GM12875 (cell line): ENCODE results near the gene TOMM20.

Source experiments
- H3K4me3 ChIP-seq: one replicate; pipeline ENCODE4 v1.5.1; 2011; ENCODE audit warnings: low read depth, low read length, control low read depth
- CTCF ChIP-seq: IDR thresholded peaks from 2 replicates; pipeline ENCODE4 v1.5.1; 2011; ENCODE audit warnings: low read depth, mild to moderate bottlenecking, control low read depth, inconsistent platforms, low read length, moderate library complexity, borderline replicate concordance; ENCODE audit not compliant: insufficient read depth

The TOMM20 gene

GRCh38 chr1:235077163-235077540, 51.5 kb downstream of the TOMM20 start:
- no peak for TF ChIP-seq CTCF
- H3K4me3 ChIP-seq = peak overlapping the region; percentile 36

DNA sequence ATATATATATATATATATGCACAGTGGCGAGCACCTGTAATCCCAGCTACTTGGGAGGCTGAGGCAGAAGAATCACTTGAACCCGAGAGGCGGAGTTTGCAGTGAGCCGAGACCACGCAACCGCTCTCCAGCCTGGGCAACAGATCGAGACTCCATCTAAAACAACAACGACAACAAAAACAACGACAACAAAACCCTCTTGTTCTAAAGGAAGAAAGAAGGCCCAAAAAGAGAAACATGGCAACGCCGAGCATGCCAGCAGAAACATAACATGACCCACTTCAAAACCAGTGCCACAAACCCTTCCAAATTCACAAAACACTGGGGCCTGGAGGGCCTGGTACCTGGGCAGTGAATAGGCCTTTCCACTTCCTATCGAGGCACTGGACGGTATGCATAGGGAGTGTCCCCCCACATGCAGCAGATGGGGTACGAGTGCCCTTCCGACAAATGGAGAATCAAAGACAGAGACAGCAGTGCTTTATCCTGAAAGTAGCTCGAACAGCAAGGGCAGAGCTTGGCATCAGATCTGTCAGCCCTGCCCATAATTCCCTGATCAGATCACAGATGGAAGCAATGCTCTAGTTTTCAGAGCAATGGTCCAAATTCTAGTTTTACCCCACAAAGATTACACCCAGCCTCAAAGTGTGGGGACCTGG, 52.0 kb downstream of the TOMM20 start:
- no peak for TF ChIP-seq CTCF
- peak overlapping the region; percentile 36 for H3K4me3 ChIP-seq

DNA sequence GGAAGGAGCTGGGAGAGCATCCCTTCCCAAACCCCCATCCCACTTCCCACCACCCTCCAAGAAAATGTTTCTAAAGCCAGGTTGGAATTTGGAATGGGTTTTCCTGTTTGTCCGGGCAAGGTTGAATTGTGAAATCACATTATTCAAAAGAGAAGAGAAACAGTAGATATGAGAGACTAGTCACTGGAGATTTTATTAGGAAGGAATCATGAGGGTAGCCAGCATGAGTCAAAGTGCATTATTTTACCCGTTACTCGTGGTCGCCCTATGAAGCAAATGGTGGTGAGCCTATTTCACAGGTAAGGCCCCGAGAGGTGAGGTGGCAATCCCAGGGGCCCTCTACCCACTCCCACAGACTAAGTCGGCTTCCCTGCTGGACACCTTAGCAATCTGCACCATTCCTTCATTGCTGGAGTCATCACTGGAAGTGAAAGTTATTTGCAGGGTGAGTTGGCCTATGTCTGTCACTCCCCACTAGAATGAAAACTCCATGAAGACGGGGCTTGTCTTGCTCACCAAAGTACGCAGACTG, 52.8 kb downstream of the TOMM20 start:
- TF ChIP-seq CTCF = no peak
- H3K4me3 ChIP-seq = peak overlapping the region; percentile 35

DNA sequence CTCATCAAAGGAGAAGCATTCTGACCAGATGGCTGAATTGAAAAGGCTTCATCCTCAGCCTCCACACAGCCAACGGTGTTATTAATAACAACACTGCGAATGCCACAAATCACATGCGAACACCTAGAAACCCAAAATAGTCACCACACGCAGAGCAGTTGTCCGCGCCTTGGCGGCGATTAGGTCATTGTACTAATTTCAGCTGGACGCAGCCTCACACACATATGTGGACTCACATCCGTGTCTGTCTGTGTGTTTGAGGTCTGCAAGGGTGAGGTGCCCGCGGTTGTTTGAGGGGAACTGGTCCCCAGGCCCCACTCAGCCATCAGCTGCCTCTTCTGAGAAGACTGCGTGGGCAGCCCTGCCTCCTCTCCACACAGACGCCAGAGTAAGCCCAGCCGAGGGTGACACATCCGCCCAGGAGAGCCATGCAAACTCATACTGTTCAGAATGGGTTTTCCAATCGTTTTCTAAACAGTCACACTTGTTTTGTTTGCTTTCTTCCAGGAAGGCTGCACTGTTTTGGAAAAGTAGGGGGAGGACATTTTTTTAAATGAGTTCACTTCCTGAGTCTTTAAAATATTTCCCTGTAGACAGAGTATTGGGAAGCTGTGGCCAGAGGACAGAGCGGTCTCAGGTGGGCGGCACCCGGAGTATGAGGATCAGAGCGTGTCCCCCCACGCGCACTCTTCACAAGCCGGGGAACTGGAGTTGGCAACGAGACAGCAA, 53.4 kb downstream of the TOMM20 start:
- no peak for TF ChIP-seq CTCF
- peak overlapping the region; percentile 36 for H3K4me3 ChIP-seq

DNA sequence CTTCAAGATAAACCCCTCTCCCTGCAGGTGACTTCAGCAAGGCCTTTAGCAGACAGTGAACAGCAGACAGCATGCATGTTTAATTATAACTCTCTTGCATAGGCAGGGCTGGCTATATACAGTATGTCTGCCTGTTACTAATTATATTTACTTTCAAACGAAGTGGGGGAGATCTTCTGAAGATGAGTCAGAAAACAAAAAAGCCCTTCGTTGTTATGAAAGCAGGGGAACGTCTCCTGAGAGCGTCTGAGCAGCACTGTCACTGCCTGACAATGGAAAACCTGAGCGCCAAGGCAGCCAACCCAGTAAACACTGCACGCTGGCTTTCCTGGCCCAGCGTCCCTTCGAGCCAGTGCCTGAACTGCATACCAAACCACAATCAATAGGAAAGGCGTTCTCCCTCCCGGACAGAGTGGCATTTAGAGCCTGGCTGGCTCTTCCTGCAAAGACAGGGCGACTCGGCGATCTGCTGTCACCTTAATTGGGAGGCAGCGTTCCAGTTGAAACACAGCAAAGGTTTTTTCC, 54.1 kb downstream of the TOMM20 start:
- peak overlapping the region; percentile 36 for H3K4me3 ChIP-seq
- TF ChIP-seq CTCF = no peak

- peak overlapping the region; percentile 22 for H3K4me3 ChIP-seq
- no peak for TF ChIP-seq CTCF
Observed at GRCh38 chr1:235073968-235074522, 54.6 kb downstream of the TOMM20 start.
